ENCODE results near the gene STIM2.

DNA sequence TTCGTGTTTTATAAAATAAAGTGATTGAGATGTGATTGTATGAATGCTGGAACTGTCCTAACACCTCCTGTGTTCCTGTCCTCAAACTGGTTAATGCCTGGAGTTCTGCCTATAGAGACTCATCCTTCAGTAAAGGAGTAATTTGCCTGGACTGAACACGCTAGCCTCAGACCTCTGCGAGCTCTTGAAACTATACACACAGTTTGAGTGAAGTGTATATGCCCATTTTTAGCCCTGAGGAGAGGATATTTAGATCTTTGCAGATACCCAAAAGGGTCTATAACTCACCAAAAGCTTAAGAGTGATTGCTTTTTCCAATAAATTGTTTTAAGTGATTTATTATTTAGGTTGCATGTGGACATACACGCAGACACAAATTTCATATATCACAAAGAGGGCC is 29.9 kb upstream of the STIM2 start:
- no peak for TF ChIP-seq EGR1 (IDR thresholded peaks at IDR 0.05; ENCODE audit: borderline replicate concordance in 1 of 2, low read depth in 2 of 2, low read length in 2 of 2)
- TF ChIP-seq POLR2A (IDR thresholded peaks at IDR 0.05; ENCODE audit: low read depth, low read length) = no peak
- TF ChIP-seq CTCF (IDR thresholded peaks at IDR 0.05 in 2 of 3, conservative IDR thresholded peaks at IDR 0.05 in 1 of 3; ENCODE audit: control insufficient read depth in 2 of 3, extremely low read depth in 1 of 3, insufficient read depth in 1 of 3, low read depth in 3 of 3, low read length in 3 of 3) = no peak

All from GM12878 (cell line).